ENCODE measurements around the gene UNC13B.

UNC13B gene

DNA sequence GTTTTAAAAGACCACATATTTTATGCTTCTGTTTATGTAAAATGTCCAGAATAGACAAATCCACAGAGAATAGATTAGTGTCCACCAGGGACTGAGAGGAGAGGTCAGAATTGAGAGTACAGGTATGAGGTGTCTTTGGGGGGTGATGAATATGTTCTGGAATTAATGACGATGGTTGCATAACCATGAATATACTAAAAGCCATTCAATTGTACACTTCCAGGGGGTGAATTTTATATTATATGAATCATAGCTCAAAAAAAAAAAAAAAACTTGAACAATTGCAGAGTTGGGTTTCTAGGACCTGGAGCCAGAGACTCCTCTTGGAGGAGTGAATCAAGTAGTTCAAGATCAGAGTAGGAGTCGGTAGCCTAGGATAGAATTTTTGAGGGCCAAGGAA, 270.3 kb downstream of the UNC13B start:
- TF ChIP-seq, protein P1, sequence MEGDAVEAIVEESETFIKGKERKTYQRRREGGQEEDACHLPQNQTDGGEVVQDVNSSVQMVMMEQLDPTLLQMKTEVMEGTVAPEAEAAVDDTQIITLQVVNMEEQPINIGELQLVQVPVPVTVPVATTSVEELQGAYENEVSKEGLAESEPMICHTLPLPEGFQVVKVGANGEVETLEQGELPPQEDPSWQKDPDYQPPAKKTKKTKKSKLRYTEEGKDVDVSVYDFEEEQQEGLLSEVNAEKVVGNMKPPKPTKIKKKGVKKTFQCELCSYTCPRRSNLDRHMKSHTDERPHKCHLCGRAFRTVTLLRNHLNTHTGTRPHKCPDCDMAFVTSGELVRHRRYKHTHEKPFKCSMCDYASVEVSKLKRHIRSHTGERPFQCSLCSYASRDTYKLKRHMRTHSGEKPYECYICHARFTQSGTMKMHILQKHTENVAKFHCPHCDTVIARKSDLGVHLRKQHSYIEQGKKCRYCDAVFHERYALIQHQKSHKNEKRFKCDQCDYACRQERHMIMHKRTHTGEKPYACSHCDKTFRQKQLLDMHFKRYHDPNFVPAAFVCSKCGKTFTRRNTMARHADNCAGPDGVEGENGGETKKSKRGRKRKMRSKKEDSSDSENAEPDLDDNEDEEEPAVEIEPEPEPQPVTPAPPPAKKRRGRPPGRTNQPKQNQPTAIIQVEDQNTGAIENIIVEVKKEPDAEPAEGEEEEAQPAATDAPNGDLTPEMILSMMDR (IDR thresholded peaks at IDR 0.05; ENCODE audit: low read length, missing control alignments): no peak
- DNase-seq (ENCODE audit: low read depth): no peak
- H3K4me3 ChIP-seq (replicated peaks; ENCODE audit: low read depth, low read length): no peak overlapping the region

DNA sequence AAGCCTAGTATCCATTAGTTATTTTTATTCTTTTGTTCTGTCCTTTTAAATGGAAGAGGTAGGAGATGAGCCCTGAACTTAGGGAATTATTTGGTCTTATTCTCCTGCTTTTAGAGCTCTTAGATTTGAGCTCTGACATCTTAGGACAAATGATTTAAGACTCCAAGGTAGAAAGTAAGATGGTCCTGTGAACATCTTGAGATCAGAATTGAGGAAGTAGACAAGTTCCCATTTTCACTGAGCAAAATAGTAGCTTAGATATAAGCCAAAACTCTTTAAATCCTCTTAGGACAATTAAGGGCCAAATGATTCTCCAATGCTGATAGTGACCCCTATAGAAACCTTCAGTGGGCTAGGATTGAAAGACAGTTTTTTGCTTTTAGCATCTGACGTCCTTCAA, 275.1 kb downstream of the UNC13B start:
- no peak for DNase-seq (ENCODE audit: low read depth)
- TF ChIP-seq, protein P1 (IDR thresholded peaks at IDR 0.05; ENCODE audit: low read length, missing control alignments): no peak
- H3K4me3 ChIP-seq (replicated peaks; ENCODE audit: low read depth, low read length): no peak overlapping the region

DNA sequence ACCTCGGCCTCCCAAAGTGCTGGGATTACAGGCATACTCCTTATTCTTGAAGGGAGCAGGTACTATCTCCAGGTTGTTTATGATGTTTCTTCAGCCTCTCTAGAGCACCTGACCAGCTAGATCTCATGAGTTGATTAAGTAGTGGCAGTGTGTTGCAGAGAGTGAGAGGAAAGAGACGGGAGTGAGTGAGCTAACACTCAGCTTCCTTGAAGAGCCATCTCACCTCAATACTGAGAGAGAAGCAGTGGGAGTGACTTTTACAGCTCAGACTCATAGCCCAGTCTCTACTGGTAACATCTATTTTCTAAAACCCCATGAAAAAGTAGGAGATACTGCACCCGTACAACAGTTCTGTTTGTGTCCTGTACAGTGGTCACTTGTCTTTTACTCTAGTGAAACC, 284.2 kb downstream of the UNC13B start:
- no peak for DNase-seq (ENCODE audit: low read depth)
- TF ChIP-seq, protein P1 (IDR thresholded peaks at IDR 0.05; ENCODE audit: low read length, missing control alignments): no peak
- H3K4me3 ChIP-seq (replicated peaks; ENCODE audit: low read depth, low read length): no peak overlapping the region

DNA sequence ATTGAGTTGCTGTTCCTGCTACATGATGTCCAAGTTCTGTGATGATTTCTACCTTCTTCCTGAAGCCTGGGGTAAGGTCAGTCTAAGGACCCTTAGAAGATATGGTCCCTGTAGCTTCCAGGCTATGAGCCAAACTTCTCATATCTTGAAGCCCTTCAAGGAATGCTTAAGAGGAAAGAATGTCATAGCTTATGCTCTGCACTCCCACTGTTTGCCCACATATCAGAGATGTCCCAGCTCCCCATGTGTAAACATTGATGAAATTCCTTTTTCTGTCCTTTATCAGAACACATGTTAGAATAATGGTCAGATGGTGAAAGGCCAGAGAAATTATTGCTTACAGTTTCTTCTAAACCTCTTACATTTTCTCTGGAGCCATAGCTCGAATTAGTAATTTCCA, 286.7 kb downstream of the UNC13B start:
- DNase-seq (ENCODE audit: low read depth): peak; percentile 25
- no peak overlapping the region for H3K4me3 ChIP-seq (replicated peaks; ENCODE audit: low read depth, low read length)
- TF ChIP-seq, protein P1 (IDR thresholded peaks at IDR 0.05; ENCODE audit: low read length, missing control alignments): no peak

DNA sequence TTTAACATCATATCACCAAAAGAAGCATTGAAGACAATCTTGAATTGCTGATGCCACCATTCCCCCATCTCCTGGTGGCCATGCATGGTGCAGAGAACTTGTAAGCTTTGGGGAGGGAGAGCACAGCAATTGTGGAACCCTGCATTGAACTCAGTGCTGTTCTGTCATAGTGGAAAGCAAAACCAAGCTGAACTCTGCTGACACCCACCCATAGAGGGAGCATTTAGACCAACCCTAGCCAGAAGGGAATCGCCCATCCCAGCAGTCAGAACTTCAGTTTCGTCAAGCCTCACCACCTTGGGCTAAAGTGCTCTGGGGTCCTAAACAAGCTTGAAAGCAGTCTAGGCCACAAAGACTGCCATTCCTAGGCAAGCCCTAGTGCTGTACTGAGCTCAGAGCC, 290.7 kb downstream of the UNC13B start:
- no peak for DNase-seq (ENCODE audit: low read depth)
- no peak overlapping the region for H3K4me3 ChIP-seq (replicated peaks; ENCODE audit: low read depth, low read length)
- TF ChIP-seq, protein P1 (IDR thresholded peaks at IDR 0.05; ENCODE audit: low read length, missing control alignments): peak; percentile 30

DNA sequence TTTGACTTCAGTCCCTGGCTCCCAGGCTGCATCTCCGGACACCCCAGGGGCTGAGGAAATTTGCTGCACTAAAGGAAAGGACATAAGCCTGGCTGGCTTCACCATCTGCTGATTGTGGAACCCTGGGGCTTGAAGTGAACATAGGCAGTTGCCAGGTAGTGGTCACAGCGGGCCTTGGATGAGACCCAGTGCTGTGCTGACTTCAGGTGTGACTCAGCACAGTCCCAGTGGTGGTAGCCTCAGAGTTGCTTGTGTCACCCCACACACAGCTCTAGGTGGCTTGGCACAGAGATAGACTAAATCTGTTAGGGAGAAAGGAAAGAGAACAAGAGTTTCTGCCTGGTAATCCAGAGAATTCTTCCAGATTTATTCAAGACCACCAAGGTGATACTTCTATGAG, 292.0 kb downstream of the UNC13B start:
- no peak for DNase-seq (ENCODE audit: low read depth)
- H3K4me3 ChIP-seq (replicated peaks; ENCODE audit: low read depth, low read length): no peak overlapping the region
- TF ChIP-seq, protein P1 (IDR thresholded peaks at IDR 0.05; ENCODE audit: low read length, missing control alignments): no peak
